Myometrial cell (primary cell): ENCODE results near the gene CBY2. TPM values are rescaled to one million over a fixed set of nuclear protein-coding genes. Genes with fewer than 3 reads are reported as not detected.

ENCODE experiments used
- total RNA-seq: library from RNA; depleted of rRNA; stranded (reverse); fragments of >200 nt; gene quantifications from 2 replicates; pipeline ENCODE4 v1.2.3, GENCODE V29; 2015

The CBY2 gene
- not detected in 2 replicates for total RNA-seq

GRCh38 chr13:45702088-45702487 lies at the start of gene CBY2:
Gene CBY2, plus strand, starts transcription at chr13:45702320. Its CDS starts 71 bp downstream, at chr13:45702391.

Other genes with a start within 250 kb of the CBY2 start
- 21.4 and 27.7 TPM in 2 replicates for gene COG3, start 237.4 kb upstream of the CBY2 start, total RNA-seq
- not detected in 2 replicates for gene ERICH6B, start 86.6 kb upstream of the CBY2 start, total RNA-seq
- under 0.01 TPM in 1 of 2 replicates, not detected in the other for gene SIAH3, start 149.4 kb downstream of the CBY2 start, total RNA-seq